HG02571 (cell line): ENCODE results near the gene PFN2.
"Not testable (repeated sequence)": the region's sequence is repeated elsewhere in the genome, so short reads cannot be mapped to it uniquely, and the experiment has no call there.

Experiments
- ATAC-seq: cut with Tn5 transposase; IDR thresholded peaks from one replicate; pipeline ENCODE4 v1.9.1; 2021; ENCODE audit warnings: mild to moderate bottlenecking, moderate library complexity; ENCODE audit not compliant: unreplicated experiment

Gene PFN2

DNA sequence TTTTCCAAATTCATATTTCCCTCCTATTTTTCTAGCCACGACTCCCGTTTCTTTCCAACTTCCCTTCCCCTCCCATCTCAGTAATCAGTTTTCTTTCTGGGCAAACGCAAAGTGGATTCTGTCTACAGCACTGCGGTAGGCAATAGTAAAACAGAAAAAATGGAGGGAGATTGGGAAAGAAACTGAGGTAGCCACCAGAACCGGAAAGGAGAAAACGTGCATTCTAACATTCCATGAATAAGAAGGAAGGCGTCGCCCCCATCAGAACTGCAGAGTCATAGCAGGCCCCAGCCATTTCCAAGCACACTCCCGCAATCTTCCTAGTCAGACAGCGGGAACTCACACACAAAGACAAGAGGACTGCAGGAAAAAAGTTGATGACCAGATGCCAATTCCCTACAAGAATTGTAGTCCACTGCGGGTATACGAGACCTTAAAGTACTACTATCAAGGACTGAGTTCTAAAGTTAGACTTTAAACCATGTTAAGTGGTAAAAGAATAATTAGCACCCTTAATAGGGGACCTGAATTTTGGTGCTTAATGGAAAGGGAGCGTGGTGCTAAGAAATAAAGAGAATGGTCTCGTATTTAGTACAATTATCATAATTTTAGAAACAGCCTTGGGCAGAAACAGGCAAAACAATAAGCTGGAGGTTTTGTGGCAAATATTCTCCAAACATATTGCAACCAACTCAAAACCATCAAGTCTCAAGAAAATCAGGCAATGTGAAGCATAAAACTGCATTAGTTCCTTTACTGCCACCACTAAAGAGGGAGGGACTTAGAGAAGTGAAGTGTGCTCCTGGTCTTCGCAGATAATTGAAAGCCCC, 1.4 kb downstream of the PFN2 start:
- no peak for ATAC-seq

GRCh38 chr3:149968216-149968615, 2.5 kb downstream of the PFN2 start:
- ATAC-seq = no peak

- no peak for ATAC-seq
Measured at GRCh38 chr3:149967086-149967685, 3.5 kb downstream of the PFN2 start.

DNA sequence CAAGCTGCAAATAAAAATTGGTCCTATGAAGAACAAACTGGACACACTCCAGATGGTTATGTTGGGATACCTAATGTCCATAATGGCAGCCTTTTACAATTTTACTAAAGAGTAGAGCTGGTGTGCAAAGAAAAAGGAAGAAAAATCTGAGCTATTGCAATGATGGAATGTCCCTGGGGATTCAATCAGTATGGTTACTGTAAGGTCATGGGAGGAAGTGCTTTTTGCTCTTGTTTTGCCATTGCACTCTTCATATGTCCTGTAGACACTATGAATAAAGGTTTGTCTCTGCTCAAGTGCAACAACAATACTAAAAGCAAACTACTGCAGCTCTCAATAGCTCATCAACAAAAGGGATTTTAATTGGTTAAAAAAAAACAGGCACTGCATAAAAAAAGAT, 5.4 kb downstream of the PFN2 start:
- ATAC-seq = no peak

DNA sequence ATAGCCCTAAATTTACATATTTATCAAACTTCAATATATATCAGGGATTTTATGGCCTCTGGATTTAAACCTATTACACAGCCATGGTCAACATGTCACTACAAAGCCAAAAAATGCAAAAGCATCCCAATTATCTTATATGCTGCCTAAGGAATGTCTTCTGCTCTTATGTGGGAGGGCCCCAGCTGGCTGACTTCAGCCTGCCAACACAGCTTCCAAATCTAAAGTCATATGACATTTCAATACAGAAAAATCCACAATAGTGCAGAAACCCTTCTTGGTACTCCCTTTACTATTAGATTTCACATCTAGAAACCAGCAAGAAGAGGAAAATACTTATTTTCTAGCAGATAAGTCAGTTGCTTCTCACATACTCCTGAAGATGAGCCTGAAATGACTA, 6.4 kb downstream of the PFN2 start:
- no peak for ATAC-seq

GRCh38 chr3:149963485-149963884, 7.2 kb downstream of the PFN2 start:
- ATAC-seq = no peak

DNA sequence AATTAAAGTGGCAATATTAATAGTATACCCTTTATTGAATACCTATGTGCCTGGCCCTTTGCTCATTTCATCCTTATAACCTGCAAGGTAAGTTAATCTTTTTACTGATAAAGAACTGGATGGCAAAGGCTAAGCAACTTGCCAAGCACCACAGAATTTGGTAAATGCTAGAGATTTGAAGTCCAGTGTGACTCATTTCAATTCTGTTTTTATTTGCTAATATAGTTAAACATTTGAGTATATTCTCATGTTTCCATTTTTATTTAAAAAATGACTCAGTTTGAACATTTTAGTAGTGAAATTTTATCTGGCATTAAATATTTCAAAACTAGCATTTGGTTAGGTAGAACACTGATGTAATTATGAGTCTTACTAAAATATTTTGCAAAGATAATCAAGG, 11.3 kb downstream of the PFN2 start:
- no peak for ATAC-seq

- no peak for ATAC-seq
Measured at GRCh38 chr3:149958171-149958796, 12.4 kb downstream of the PFN2 start.

DNA sequence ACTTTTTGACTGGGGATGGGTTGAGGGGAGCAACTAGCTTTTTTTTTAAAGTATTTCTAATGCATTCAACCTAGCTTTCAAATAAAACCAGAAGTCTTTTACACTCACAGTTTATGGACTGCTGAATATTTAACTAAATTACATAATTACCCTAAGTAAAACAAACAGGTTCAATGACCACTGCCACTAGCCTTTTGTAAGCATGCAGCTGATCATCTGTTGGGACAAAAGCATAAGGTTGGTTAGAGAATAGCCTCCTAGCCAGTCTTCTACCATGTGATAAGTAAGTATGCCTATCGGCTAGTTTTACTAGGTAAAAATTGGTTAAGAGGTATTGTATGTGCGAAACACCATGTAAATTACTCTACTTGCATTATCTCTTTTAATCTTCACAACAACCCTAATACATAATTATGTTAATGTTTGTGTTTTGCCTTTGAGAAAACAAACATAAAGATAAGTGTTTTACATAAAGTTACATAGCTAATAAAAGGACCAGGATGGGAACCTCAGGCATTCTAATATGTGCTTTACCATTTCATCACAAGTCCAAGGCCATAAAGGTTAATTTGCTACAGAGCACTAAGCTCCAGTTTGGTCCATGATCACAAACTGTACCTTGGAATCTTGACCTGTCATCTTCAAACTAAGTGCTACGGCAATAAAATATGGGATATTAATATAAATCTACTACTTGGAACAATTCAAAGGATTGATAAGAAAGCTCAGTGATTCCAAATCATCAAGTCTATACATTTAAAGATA, 13.2 kb downstream of the PFN2 start:
- ATAC-seq = no peak

- ATAC-seq = no peak
Measured at GRCh38 chr3:149955449-149955848, 15.2 kb downstream of the PFN2 start.

DNA sequence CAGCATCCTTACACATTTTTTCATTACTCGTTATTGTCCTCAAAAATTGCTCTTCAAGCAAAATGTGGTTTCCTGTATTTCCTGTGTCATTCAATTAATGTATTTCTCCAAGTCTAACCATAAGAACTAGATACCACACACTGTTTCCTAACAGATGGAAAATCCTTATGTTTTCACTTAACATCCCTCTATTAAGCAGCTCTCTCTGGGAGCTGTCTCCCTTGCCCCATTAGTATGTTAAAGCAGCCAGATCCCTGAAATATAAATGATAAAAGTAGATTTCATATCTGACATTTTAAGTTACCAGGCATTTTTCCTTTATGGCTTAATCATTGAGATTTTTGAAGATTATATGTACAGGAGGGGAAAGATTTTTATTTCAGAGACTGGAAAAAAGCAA, 15.9 kb downstream of the PFN2 start:
- no peak for ATAC-seq

DNA sequence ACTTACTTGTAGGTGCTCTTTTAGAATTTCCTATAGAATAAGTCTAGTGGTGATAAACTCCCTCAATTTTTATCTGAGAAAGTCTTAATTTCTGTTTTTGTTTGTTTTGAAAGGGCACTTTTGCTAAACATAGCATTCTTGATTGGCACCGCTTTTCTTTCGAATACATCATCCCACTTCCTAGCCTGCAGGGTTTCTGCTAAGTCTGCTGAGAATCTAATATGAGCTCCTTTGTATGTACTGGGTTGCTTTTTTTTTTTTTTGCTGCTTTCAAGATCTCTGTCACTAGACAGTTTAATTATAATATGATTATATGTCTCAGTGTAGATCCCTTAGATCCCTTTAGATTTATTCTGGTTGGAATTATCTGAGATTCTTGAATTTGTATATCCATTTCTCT, 21.5 kb downstream of the PFN2 start:
- no peak for ATAC-seq

DNA sequence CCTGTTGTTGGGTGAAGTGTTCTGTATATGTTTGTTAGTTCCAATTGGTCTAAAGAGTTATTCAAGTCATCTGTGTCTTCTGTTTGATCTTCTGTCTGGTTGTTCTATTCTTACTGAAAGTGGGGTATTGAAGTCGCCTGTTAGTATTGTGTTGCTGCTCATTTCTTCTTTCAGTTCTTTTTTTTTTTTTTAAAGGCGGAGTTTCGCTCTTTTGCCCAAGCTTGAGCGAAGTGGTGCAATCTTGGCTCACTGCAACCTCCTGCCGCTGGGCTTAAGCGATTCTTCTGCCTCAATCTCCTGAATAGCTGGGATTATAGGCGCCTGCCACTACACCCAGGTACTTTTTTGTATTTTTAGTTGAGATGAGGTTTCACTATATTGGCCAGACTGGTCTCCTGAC, 23.5 kb downstream of the PFN2 start:
- no peak for ATAC-seq

DNA sequence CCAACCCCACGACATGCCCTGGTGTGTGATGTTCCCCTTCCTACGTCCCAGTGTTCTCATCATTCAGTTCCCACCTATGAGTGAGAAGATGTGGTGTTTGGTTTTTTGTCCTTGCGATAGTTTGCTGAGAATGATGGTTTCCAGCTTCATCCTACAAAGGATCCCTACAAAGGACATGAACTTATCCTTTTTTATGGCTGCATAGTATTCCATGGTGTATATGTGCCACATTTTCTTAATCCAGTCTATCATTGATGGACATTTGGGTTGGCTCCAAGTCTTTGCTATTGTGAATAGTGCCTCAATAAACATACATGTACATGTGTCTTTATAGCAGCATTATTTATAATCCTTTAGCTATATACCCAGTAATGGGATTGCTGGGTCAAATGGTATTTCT, 26.7 kb downstream of the PFN2 start:
- ATAC-seq = not testable (repeated sequence)

DNA sequence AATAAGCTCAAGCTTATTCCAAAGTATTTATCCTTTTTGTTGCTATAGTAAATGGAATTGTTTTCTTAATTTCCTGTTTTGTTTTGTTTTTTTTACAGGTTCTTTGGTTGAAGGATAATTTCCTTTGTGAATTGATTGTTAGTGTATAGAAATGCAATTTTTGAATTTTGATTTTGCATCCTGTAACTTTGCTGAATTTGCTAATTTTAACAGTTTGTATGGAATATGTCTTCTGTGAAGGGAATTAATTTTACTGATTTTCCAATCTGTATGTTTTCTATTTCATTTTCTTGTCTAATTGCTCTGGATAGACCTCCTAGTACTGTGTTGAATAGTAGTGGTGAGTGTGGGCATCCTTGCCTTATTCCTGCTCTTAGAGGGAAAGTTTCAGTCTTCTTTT, 28.3 kb downstream of the PFN2 start:
- no peak for ATAC-seq

GRCh38 chr3:149941946-149942345, 28.7 kb downstream of the PFN2 start:
- no peak for ATAC-seq

DNA sequence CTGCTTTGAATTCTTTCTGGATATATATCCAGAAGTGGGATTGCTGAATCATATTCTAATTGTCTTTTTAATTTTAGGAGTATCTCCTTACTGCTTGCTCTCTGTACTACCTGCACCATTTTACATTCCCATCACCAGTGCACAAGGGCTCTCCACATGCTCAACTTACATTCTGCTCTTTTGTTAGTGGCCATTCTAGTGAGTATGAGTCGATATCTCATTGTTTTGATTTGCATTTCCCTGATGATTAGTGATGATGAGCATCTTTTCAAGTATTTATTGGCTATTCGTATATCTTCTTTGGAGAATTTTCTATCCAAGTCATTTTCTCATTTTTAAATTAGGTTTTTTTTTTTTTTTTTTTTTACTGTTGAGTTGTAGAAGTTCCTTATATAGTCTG, 29.5 kb downstream of the PFN2 start:
- ATAC-seq = no peak

DNA sequence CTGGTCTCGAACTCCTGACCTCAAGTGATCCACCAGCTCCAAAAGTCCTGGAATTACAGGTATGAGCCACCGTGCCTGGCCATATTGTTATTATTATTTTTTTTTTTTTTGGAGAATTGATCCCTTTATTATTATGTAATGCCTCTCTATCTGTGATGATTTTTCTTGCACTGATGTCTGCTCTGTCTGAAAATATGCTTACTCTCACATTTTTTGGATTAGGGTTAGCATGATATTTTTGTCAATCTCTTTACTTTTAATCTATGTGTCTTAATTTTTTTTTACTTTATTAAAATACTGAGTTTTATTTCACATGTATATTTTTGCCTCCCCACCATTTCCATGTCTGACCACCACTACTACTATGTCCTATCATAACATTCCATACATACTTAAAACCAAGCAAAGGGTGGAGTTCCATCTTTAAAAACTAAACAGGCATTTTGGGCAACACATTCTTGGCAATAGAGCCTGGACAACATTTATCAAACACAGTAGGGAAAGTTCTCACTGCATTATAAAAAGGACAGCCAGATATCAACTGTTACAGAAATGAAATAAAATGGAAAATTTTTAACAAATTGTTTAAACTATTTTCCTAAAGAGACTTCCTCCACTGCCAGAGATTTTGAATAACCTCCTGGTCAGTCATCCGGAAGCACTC, 32.2 kb downstream of the PFN2 start:
- not testable (repeated sequence) for ATAC-seq

DNA sequence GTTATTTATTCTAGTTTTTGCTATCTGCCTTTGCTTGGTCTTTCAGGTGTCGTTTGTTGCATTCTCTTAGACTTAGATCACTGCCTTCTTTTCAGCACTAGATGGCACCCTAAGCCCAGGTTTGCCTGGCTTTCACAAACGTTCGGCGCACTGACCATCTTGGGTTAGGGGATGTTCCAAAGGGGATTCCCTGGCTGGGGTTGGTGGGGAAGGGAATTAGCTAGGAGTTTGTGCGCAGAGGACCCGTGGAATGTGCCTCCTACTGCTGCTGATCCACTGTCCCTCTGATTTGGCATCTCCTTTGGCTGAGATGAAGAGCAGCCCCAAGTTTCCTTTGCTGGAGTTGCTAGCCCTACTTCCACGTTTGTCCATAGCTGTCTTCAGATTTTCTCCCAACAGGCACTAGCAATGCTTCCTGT, 33.9 kb downstream of the PFN2 start:
- ATAC-seq = peak; percentile 65

DNA sequence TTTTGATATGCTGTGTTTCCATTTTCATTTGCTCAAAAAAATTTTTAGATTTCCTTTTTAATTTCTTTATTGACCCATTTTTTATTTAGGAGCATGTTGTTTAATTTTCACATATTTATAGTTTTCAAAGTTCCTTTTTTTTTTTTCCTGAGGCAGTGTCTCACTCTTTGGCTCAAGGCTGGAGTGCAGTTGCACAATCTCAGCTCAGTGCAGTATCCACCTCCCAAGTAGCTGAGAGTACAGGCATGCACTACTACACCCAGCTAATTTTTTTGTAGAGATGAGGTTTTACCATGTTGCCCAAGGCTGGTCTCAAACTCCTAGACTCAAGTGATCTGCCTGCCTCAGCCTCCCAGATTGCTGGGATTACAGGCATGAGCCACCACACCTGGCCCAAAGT, 36.2 kb downstream of the PFN2 start:
- no peak for ATAC-seq

GRCh38 chr3:149933858-149934257, 36.8 kb downstream of the PFN2 start:
- no peak for ATAC-seq
